Esophagus muscularis mucosa (tissue), 4 donors: Measurements from ENCODE around the gene CLN5. TPM values are rescaled to one million over a fixed set of nuclear protein-coding genes. Genes with fewer than 3 reads are reported as not detected.

Experiments
- DNase-seq: peaks from one replicate; pipeline ENCODE4 v3.0.0-alpha.2; 2017; ENCODE audit errors: extremely low spot score
- H3K27ac ChIP-seq, 4 donors: fragments of 200-600 bp; sonication (generic); replicated peaks in 1 of 4; 1 replicate in 3 of 4; 2 replicates in 1 of 4; pipeline ENCODE4 v1.5.1; 2016 to 2019; ENCODE audit warnings: mild to moderate bottlenecking in 1 of 4
- H3K27me3 ChIP-seq, 4 donors: fragments of 200-600 bp; sonication (generic); one replicate each; pipeline versions ENCODE4 v1.5.1 to v1.6.0; 2016 to 2019
- H3K36me3 ChIP-seq, 4 donors: fragments of 200-600 bp; sonication (generic); one replicate each; pipeline ENCODE4 v1.5.1; 2016 to 2019
- H3K4me1 ChIP-seq, 4 donors: fragments of 200-600 bp; sonication (generic); one replicate each; pipeline ENCODE4 v1.5.1; 2016 to 2019
- H3K4me3 ChIP-seq, 4 donors: fragments of 200-600 bp; sonication (generic); 1 replicate in 2 of 4; 2 replicates in 2 of 4; pipeline ENCODE4 v1.5.1; 2016 to 2019; ENCODE audit warnings: mild to moderate bottlenecking in 4 of 4, moderate library complexity in 1 of 4
- H3K9me3 ChIP-seq, 4 donors: fragments of 200-600 bp; sonication (generic); 1 replicate in 3 of 4; 2 replicates in 1 of 4; pipeline ENCODE4 v1.5.1; 2016 to 2019
- EP300 ChIP-seq: sonication (generic); formaldehyde crosslinking; IDR thresholded peaks from one replicate; pipeline ENCODE4 v1.6.1; 2017; ENCODE audit warnings: antibody characterized with exemption
- POLR2A ChIP-seq: fragments of 450-650 bp; IDR thresholded peaks from one replicate; pipeline ENCODE4 v1.6.1; 2017; ENCODE audit warnings: antibody characterized with exemption, moderate library complexity, mild to moderate bottlenecking, low read depth
- POLR2AphosphoS5 ChIP-seq, 2 donors: sonication (generic); formaldehyde crosslinking; IDR thresholded peaks; one replicate each; pipeline ENCODE4 v1.6.1; 2017; ENCODE audit warnings: antibody characterized with exemption in 2 of 2
- WGBS: methylation state at CpG from one replicate; pipeline ENCODE4 v1.1.5; 2018; 5-methylcytosine and 5-hydroxymethylcytosine counted together
- intact Hi-C: fragments of 100-400 bp; cut with DNase I; formaldehyde crosslinking; loops from one replicate; pipeline ENCODE4 v1.15.1; 2023
- total RNA-seq, 4 donors: library from RNA; depleted of rRNA; stranded (reverse); fragments of >200 nt; gene quantifications; one replicate each; pipeline versions ENCODE4 v1.1.0 to v1.2.1, GENCODE V29; 2016
- TF ChIP-seq, protein P1 (sequence below), 3 experiments: fragments of 200-600 bp in 2 of 3; fragments of 450-650 bp in 1 of 3; sonication (generic) in 2 of 3; IDR thresholded peaks; one replicate each; pipeline ENCODE4 v1.5.1; 2017 to 2019; ENCODE audit warnings: antibody characterized with exemption in 3 of 3, mild to moderate bottlenecking in 2 of 3, moderate library complexity in 1 of 3

CLN5 gene
- total RNA-seq, 4 donors from 2014 or later, result 17.6 to 26.2 (median 19.8) TPM

DNA sequence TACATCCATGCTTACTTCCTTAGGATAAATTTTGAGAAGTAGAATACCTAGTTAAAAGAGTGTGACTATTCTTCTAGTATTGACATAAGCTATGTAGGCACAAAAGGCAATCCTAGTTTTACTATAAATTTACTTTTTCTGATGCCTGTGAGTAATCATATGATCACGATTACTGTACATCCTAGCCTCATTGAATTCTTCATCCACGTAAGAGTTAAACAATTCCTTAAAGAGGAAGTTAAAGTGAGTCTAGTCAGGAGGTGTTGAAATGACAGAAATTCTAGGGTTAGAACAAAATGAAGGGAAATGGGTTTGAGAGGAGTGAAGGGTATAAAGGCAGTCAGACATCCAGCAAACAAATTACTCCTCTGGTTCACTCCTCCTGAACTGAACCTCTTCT, 43.7 kb upstream of the CLN5 start, which contains the start of gene ACOD1:
TSS of gene ACOD1 (plus strand) at position 363 of the 400 bp plus-strand sequence. CDS start 48 bp downstream, outside the sequence.
- H3K4me1 ChIP-seq, result no peaks in the 10 kb centered on the region
- DNase-seq, result no peak
- intact Hi-C loops, result no loop called here
- TF ChIP-seq POLR2AphosphoS5 (IDR thresholded peaks at IDR 0.05) (no peak), POLR2A (no peak), EP300 (no peak)
- TF ChIP-seq, protein P1, sequence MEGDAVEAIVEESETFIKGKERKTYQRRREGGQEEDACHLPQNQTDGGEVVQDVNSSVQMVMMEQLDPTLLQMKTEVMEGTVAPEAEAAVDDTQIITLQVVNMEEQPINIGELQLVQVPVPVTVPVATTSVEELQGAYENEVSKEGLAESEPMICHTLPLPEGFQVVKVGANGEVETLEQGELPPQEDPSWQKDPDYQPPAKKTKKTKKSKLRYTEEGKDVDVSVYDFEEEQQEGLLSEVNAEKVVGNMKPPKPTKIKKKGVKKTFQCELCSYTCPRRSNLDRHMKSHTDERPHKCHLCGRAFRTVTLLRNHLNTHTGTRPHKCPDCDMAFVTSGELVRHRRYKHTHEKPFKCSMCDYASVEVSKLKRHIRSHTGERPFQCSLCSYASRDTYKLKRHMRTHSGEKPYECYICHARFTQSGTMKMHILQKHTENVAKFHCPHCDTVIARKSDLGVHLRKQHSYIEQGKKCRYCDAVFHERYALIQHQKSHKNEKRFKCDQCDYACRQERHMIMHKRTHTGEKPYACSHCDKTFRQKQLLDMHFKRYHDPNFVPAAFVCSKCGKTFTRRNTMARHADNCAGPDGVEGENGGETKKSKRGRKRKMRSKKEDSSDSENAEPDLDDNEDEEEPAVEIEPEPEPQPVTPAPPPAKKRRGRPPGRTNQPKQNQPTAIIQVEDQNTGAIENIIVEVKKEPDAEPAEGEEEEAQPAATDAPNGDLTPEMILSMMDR (IDR thresholded peaks at IDR 0.05), result no peak
- H3K9me3 ChIP-seq, result no peaks in the 10 kb centered on the region
- H3K27me3 ChIP-seq, result no peaks in the 10 kb centered on the region
- H3K27ac ChIP-seq, result no peak within 1 kb of the TSS
- H3K36me3 ChIP-seq, result no peaks in the 10 kb centered on the region
- no peak within 1 kb of the TSS for H3K4me3 ChIP-seq
- 80% methylated on average over 2 of the region's 2 CpGs for WGBS

DNA sequence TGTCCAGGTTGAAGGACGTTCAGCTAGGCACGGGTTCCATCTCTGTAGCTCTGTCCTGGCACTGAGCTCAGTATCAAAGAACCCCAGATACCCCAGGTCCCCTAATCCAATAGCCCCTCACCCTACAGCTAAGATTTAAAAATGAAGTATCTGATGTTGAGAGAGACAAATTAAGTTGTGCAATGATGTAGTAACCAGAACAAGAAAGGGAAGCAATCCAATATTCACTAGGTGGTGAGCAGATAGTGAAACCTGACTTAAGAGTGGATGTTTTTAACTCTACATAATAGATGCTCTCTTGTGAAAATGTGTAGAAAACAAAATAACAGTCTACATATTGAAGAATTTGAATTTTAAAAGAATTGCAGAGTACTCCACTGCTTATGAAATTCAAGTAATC, 41.8 kb upstream of the CLN5 start:
- no peak overlapping the region for H3K27ac ChIP-seq
- H3K27me3 ChIP-seq, result no peaks in the 10 kb centered on the region
- no peak for DNase-seq
- H3K4me3 ChIP-seq, result no peak overlapping the region
- intact Hi-C loops, result no loop called here
- H3K4me1 ChIP-seq, result no peaks in the 10 kb centered on the region
- no peaks in the 10 kb centered on the region for H3K9me3 ChIP-seq
- TF ChIP-seq, protein P1 (IDR thresholded peaks at IDR 0.05), result no peak
- TF ChIP-seq EP300 (no peak), POLR2A (no peak)
- WGBS, result 92% methylated on average over 2 of the region's 2 CpGs
- H3K36me3 ChIP-seq, result no peaks in the 10 kb centered on the region

DNA sequence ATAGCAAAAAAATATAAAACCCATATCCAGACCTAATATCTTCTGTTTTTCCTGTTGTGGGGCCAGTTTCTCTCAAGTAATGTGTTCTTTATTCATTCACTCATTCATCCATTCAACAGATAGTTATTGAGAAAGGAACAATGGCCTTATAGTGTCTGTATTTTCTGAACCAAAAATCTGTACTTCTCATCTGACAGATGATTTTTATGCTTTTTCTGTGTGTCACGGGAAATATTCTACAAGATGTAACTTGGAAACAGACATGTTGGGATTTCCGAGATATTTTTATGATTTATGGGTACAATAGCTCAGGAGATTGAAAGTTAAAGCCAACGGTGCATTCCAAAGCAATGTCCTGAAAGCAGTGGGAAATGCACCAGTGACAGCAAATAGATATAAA, 37.9 kb upstream of the CLN5 start:
- no peak for DNase-seq
- 46% methylated on average over 3 of the region's 3 CpGs for WGBS
- Histone ChIP-seq H3K27ac (no peak overlapping the region), H3K4me3 (no peak overlapping the region), H3K4me1 (no peaks in the 10 kb centered on the region), H3K27me3 (no peaks in the 10 kb centered on the region), H3K36me3 (no peaks in the 10 kb centered on the region), H3K9me3 (no peaks in the 10 kb centered on the region)
- intact Hi-C loops, result no loop called here
- TF ChIP-seq, protein P1 (IDR thresholded peaks at IDR 0.05), result no peak
- TF ChIP-seq POLR2AphosphoS5 (IDR thresholded peaks at IDR 0.05) (no peak), POLR2A (no peak), EP300 (no peak)

DNA sequence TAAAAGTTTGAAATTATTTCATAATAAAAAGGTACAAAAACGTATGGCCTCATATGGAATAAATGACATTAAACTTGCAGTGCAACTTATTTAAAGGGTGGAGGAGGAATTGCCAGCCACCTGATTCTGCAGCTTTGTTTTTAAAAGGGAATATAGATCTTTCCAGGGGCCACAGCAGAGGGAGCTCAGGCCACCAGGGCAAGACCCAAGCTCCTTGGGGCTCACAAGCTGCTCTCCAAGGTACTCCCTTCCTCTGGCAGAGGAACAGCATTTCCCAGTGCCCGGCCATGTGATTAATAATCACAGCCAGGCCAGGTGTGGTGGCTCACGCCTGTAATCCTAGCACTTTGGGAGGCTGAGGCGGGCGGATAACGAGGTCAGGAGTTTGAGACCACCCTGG, 37.3 kb upstream of the CLN5 start:
- WGBS, result 85% methylated on average over 6 of the region's 6 CpGs
- Histone ChIP-seq H3K4me1 (no peaks in the 10 kb centered on the region), H3K9me3 (peaks cover 0 to 4% (median under 1%) of the 10 kb centered on the region in 4 donors), H3K27ac (no peak overlapping the region), H3K4me3 (no peak overlapping the region), H3K36me3 (no peaks in the 10 kb centered on the region), H3K27me3 (no peaks in the 10 kb centered on the region)
- TF ChIP-seq EP300, result no peak
- TF ChIP-seq, protein P1 (IDR thresholded peaks at IDR 0.05), result no peak
- no peak for DNase-seq
- intact Hi-C loops, result no loop called here

DNA sequence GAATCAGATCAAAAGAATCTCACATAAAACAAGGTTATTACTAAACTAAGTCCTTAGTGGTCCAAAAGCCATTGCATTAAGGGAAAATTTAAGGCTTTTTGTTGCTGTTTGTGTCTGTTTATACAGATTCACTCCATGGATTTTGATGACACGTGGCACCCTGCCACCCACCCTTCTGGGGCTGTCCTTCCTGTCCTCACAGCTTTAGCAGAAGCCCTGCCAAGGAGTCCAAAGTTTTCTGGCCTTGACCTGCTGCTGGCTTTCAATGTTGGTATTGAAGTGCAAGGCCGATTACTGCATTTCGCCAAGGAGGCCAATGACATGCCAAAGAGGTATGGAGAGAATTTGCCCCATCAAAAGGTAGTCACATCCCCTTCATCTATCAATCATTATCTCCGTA, 36.7 kb upstream of the CLN5 start:
- Histone ChIP-seq H3K36me3 (no peaks in the 10 kb centered on the region), H3K4me1 (no peaks in the 10 kb centered on the region), H3K9me3 (peaks cover 0 to 9% (median 3%) of the 10 kb centered on the region in 4 donors), H3K27me3 (no peaks in the 10 kb centered on the region), H3K4me3 (no peak overlapping the region), H3K27ac (no peak overlapping the region)
- TF ChIP-seq POLR2A (no peak), EP300 (no peak), POLR2AphosphoS5 (IDR thresholded peaks at IDR 0.05) (no peak)
- TF ChIP-seq, protein P1 (IDR thresholded peaks at IDR 0.05), result no peak
- WGBS, result 70% methylated on average over 4 of the region's 4 CpGs
- DNase-seq, result no peak
- intact Hi-C loops, result no loop called here
